HCT116 (cell line): Measurements from ENCODE around the gene LTB. TPM values are rescaled to one million over a fixed set of nuclear protein-coding genes. Genes with fewer than 3 reads are reported as not detected.

Source experiments
- ATAC-seq: fragments of 200-7000 bp; cut with Tn5 transposase; 2 replicates; pipeline ENCODE4 v1.9.1; 2020; ENCODE audit warnings: mild to moderate bottlenecking, moderate library complexity
- BruUV-seq: library from RNA; stranded (reverse); fragments of 400-500 nt; replicated peaks from 2 replicates; lab custom pipeline; 2021; lab: Mats Ljungman, UMichigan
- CTCF ChIA-PET: fragments of 300-600 bp; sonication (Branson Sonifier 250); formaldehyde crosslinking; loops from one replicate; lab custom pipeline; 2021; ENCODE audit warnings: antibody characterized with exemption; lab: Charles Lee
- POLR2A ChIA-PET: fragments of 300-600, 350-600 bp; sonication (Branson Sonifier 250); formaldehyde crosslinking; loops from one replicate; lab custom pipeline; 2021; ENCODE audit warnings: antibody characterized with exemption; lab: Charles Lee
- RAD21 ChIA-PET, 2 experiments: fragments of 300-600 bp; sonication (Branson Sonifier 250); formaldehyde crosslinking; loops; one replicate each; lab custom pipeline; 2023; ENCODE audit warnings: low total read pairs in 2 of 2; ENCODE audit not compliant: uncharacterized antibody in 2 of 2, unreplicated experiment in 2 of 2, low non-redundant PET in 1 of 2; lab: Charles Lee
- DNase-seq: peaks from one replicate; pipeline ENCODE4 v3.0.0-alpha.2; 2010; ENCODE audit warnings: low read depth, low spot score
- H2AFZ ChIP-seq: fragments of 200-600 bp; shearing (Covaris generic), sonication (generic); 2 replicates; pipeline ENCODE4 v1.6.1; 2017; ENCODE audit warnings: low read depth, mixed run types, mixed read lengths, antibody characterized with exemption, low read length; ENCODE audit not compliant: poor library complexity, severe bottlenecking
- H3K27ac ChIP-seq: 2 replicates; pipeline ENCODE4 v1.5.1; 2012; ENCODE audit warnings: low read depth, low read length
- H3K27me3 ChIP-seq: fragments of 200-600 bp; sonication (generic); 2 replicates; pipeline ENCODE4 v1.6.1; 2016; ENCODE audit warnings: mixed run types, low read length, mixed read lengths; ENCODE audit not compliant: insufficient read depth
- H3K36me3 ChIP-seq, 2 experiments: fragments of 200-500 bp in 1 of 2; fragments of 200-600 bp in 1 of 2; sonication (Bioruptor generic) in 1 of 2; sonication (generic) in 1 of 2; 2 replicates each; pipeline versions ENCODE4 v1.5.1 to v1.6.1; 2014 to 2016; ENCODE audit warnings: low read length in 2 of 2, inconsistent platforms in 1 of 2, mixed read lengths in 1 of 2, mixed run types in 1 of 2; ENCODE audit not compliant: insufficient read depth in 2 of 2, control insufficient read depth in 1 of 2
- H3K4me1 ChIP-seq, 2 experiments: fragments of 200-600 bp in 1 of 2; sonication (generic) in 1 of 2; 2 replicates each; pipeline versions ENCODE4 v1.5.1 to v1.6.1; 2012 to 2017; ENCODE audit warnings: low read length in 2 of 2, inconsistent platforms in 1 of 2, mild to moderate bottlenecking in 1 of 2, mixed read lengths in 1 of 2, mixed run types in 1 of 2, moderate library complexity in 1 of 2; ENCODE audit not compliant: insufficient read depth in 2 of 2, control insufficient read depth in 1 of 2
- H3K4me2 ChIP-seq: fragments of 200-600 bp; sonication (generic); 2 replicates; pipeline ENCODE4 v1.6.1; 2017; ENCODE audit warnings: mixed run types, low read length, mixed read lengths
- H3K4me3 ChIP-seq, 2 experiments: fragments of 200-600 bp in 1 of 2; sonication (generic) in 1 of 2; replicated peaks in 1 of 2; 2 replicates each; pipeline ENCODE4 v1.5.1; 2011 to 2016; ENCODE audit warnings: low read length in 2 of 2, control low read depth in 1 of 2, low read depth in 1 of 2, mild to moderate bottlenecking in 1 of 2, mixed read lengths in 1 of 2, mixed run types in 1 of 2
- H3K79me2 ChIP-seq: fragments of 200-600 bp; sonication (generic); 2 replicates; pipeline ENCODE4 v1.6.1; 2017; ENCODE audit warnings: mild to moderate bottlenecking, mixed run types, low read length, moderate library complexity, mixed read lengths; ENCODE audit not compliant: insufficient read depth
- H3K9ac ChIP-seq: fragments of 200-600 bp; sonication (generic); 2 replicates; pipeline ENCODE4 v1.6.1; 2016; ENCODE audit warnings: low read length, mixed read lengths
- H3K9me2 ChIP-seq: fragments of 200-600 bp; sonication (generic), shearing (Covaris generic); 2 replicates; pipeline ENCODE4 v1.6.1; 2017; ENCODE audit warnings: mixed run types, mild to moderate bottlenecking, moderate library complexity; ENCODE audit not compliant: insufficient read depth
- H3K9me3 ChIP-seq, 2 experiments: fragments of 200-500 bp in 1 of 2; fragments of 200-600 bp in 1 of 2; sonication (Bioruptor generic) in 1 of 2; sonication (generic) in 1 of 2; 2 replicates each; pipeline ENCODE4 v1.6.1; 2014 to 2017; ENCODE audit warnings: low read length in 2 of 2, mixed read lengths in 2 of 2, inconsistent platforms in 1 of 2, low read depth in 1 of 2, mild to moderate bottlenecking in 1 of 2, mixed run types in 1 of 2, moderate library complexity in 1 of 2; ENCODE audit not compliant: control insufficient read depth in 1 of 2, insufficient read depth in 1 of 2
- H4K20me1 ChIP-seq: fragments of 200-600 bp; sonication (generic), shearing (Covaris generic); 2 replicates; pipeline ENCODE4 v1.6.1; 2017; ENCODE audit warnings: mixed run types, mild to moderate bottlenecking, moderate library complexity; ENCODE audit not compliant: insufficient read depth
- CBX3 ChIP-seq: IDR thresholded peaks from 2 replicates; pipeline ENCODE4 v1.6.1; 2012; ENCODE audit warnings: low read depth
- CEBPB ChIP-seq: IDR thresholded peaks from 2 replicates; pipeline ENCODE4 v1.6.1; 2012; ENCODE audit warnings: low read depth
- CTCF ChIP-seq, 3 experiments: fragments of 200-600 bp in 1 of 3; sonication (generic) in 1 of 3; IDR thresholded peaks in 2 of 3; conservative IDR thresholded peaks in 1 of 3; 2 replicates each; pipeline ENCODE4 v1.5.1; 2012 to 2017; ENCODE audit warnings: low read depth in 2 of 3, low read length in 2 of 3, antibody characterized with exemption in 1 of 3, borderline replicate concordance in 1 of 3, control low read depth in 1 of 3, mild to moderate bottlenecking in 1 of 3, mixed read lengths in 1 of 3, mixed run types in 1 of 3, moderate library complexity in 1 of 3; ENCODE audit not compliant: insufficient read depth in 1 of 3
- ELF1 ChIP-seq: IDR thresholded peaks from 2 replicates; pipeline ENCODE4 v1.6.1; 2012; ENCODE audit warnings: low read depth, borderline replicate concordance
- EZH2phosphoT487 ChIP-seq: fragments of 200-600 bp; IDR thresholded peaks from 2 replicates; pipeline ENCODE4 v1.6.1; 2018; ENCODE audit warnings: antibody characterized with exemption, borderline replicate concordance
- FOSL1 ChIP-seq: IDR thresholded peaks from 2 replicates; pipeline ENCODE4 v1.6.1; 2012; ENCODE audit warnings: low read depth
- MAX ChIP-seq: IDR thresholded peaks from 2 replicates; pipeline ENCODE4 v1.6.1; 2012
- RAD21 ChIP-seq: IDR thresholded peaks from 2 replicates; pipeline ENCODE4 v1.6.1; 2012; ENCODE audit warnings: low read depth, mild to moderate bottlenecking
- REST ChIP-seq: IDR thresholded peaks from 2 replicates; pipeline ENCODE4 v1.6.1; 2012; ENCODE audit warnings: low read depth
- SIN3A ChIP-seq: IDR thresholded peaks from 2 replicates; pipeline ENCODE4 v1.6.1; 2012; ENCODE audit warnings: low read depth
- SP1 ChIP-seq: IDR thresholded peaks from 2 replicates; pipeline ENCODE4 v1.6.1; 2012; ENCODE audit warnings: low read depth
- YY1 ChIP-seq: IDR thresholded peaks from 2 replicates; pipeline ENCODE4 v1.6.1; 2011; ENCODE audit warnings: low read length, low read depth, moderate library complexity, mild to moderate bottlenecking; ENCODE audit not compliant: insufficient replicate concordance; ENCODE audit errors: extremely low read depth
- ZBTB33 ChIP-seq: IDR thresholded peaks from 2 replicates; pipeline ENCODE4 v1.6.1; 2011; ENCODE audit warnings: mild to moderate bottlenecking, low read length, moderate library complexity; ENCODE audit not compliant: insufficient replicate concordance; ENCODE audit errors: extremely low read depth
- ZNF274 ChIP-seq: fragments of 200-500 bp; sonication (Bioruptor generic); IDR thresholded peaks from 2 replicates; pipeline ENCODE4 v1.6.1; 2014; ENCODE audit warnings: mild to moderate bottlenecking, low read depth, low read length, inconsistent platforms
- intact Hi-C: fragments of 100-400 bp; cut with micrococcal nuclease; formaldehyde crosslinking; loops from 2 replicates; pipeline ENCODE4 v1.10.0; 2022
- total RNA-seq: library from RNA; stranded (reverse); gene quantifications from one replicate; pipeline ENCODE4 v1.2.1, GENCODE V29; 2021; ENCODE audit not compliant: unreplicated experiment

The LTB gene
- total RNA-seq, 1 experiment from 2014 or later: 0.64 TPM

GRCh38 chr6:31579546-31580437 is 2.4 kb downstream of the LTB start:
- BruUV-seq: no TSS peak
- ATAC-seq (no peak), DNase-seq (no peak)
- H3K27me3 ChIP-seq: no peaks in the 10 kb centered on the region
- ChIA-PET RAD21 (no interaction called here), CTCF (interaction anchor here (0.7 to 7.8 kb wide), 10 partner anchors 9 to 87 kb away, joined by 3 to 70 read pairs (median 4); partner anchors contain the start of genes NCR3 and PRRC2A), POLR2A (interaction anchor here (1.4 kb wide), 1 partner anchor 13 kb away, joined by 3 read pairs; no protein-coding TSS in a partner anchor)
- no peaks in the 10 kb centered on the region for H3K79me2 ChIP-seq
- no peak overlapping the region for H3K9ac ChIP-seq
- no peak overlapping the region for H3K27ac ChIP-seq
- no peaks in the 10 kb centered on the region for H3K9me2 ChIP-seq
- H3K4me2 ChIP-seq: no peak overlapping the region
- no peaks in the 10 kb centered on the region for H3K9me3 ChIP-seq
- H3K36me3 ChIP-seq: no peaks in the 10 kb centered on the region
- no peaks in the 10 kb centered on the region for H4K20me1 ChIP-seq
- no peak overlapping the region for H2AFZ ChIP-seq
- intact Hi-C loops: no loop called here
- no peak overlapping the region for H3K4me3 ChIP-seq
- no peak for TF ChIP-seq REST
- TF ChIP-seq EZH2phosphoT487: no peak
- TF ChIP-seq SIN3A: no peak
- no peak for TF ChIP-seq YY1
- TF ChIP-seq ZBTB33: no peak
- TF ChIP-seq CTCF (IDR thresholded peaks at IDR 0.05 in 2 of 3, conservative IDR thresholded peaks at IDR 0.05 in 1 of 3; ENCODE audit: borderline replicate concordance in 1 of 3, insufficient read depth in 1 of 3, low read depth in 2 of 3, low read length in 2 of 3): no peak
- TF ChIP-seq CBX3: no peak
- TF ChIP-seq FOSL1: no peak
- no peak for TF ChIP-seq ELF1
- TF ChIP-seq RAD21: no peak
- no peak for TF ChIP-seq CEBPB
- TF ChIP-seq MAX: no peak
- TF ChIP-seq SP1: no peak
- TF ChIP-seq ZNF274: no peak
- H3K4me1 ChIP-seq: peaks cover 4 to 15% of the 10 kb centered on the region in 2 experiments; a peak in 2 of 4 replicates
